Cardiac fibroblast (primary cell): ENCODE measurements around the gene GALK1.
A peak's percentile ranks its signal among the peaks of the same experiment; 100 is the strongest.

Source experiments
- DNase-seq, 2 donors: peaks; one replicate each; pipeline versions ENCODE4 v3.0.0 to v3.0.0-alpha.2; 2010; ENCODE audit warnings: low read depth in 2 of 2
- H3K4me3 ChIP-seq, 2 donors: replicated peaks in 1 of 2; 1 replicate in 1 of 2; 2 replicates in 1 of 2; pipeline ENCODE4 v1.5.1; 2011; ENCODE audit warnings: low read depth in 2 of 2, low read length in 2 of 2, mild to moderate bottlenecking in 2 of 2, moderate library complexity in 1 of 2
- TF ChIP-seq, protein P1 (sequence below): IDR thresholded peaks from one replicate; pipeline ENCODE4 v1.5.1; 2011; ENCODE audit warnings: low read depth, mild to moderate bottlenecking, low read length, inconsistent platforms

Gene GALK1

DNA sequence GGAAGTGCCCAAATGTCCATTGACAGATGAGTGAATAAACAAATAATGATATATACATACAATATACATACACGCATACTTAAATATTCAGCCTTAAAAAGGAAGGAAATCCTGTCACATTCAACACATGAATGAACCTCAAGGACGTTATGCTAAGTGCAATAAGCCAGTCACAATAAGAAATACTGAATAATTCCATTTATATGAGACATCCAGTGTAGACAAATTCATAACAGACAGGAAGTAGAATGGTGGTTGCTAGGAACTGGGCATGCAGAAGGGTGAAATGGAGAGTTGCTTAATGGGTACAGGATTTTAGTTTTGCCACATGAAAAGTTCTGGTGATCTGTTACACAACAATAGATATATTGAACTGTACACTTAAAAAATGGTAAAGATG is 52.5 kb downstream of the GALK1 start:
- no peak overlapping the region for H3K4me3 ChIP-seq
- DNase-seq, result peak in 1 of 2 donors; percentile 19
- TF ChIP-seq, protein P1, sequence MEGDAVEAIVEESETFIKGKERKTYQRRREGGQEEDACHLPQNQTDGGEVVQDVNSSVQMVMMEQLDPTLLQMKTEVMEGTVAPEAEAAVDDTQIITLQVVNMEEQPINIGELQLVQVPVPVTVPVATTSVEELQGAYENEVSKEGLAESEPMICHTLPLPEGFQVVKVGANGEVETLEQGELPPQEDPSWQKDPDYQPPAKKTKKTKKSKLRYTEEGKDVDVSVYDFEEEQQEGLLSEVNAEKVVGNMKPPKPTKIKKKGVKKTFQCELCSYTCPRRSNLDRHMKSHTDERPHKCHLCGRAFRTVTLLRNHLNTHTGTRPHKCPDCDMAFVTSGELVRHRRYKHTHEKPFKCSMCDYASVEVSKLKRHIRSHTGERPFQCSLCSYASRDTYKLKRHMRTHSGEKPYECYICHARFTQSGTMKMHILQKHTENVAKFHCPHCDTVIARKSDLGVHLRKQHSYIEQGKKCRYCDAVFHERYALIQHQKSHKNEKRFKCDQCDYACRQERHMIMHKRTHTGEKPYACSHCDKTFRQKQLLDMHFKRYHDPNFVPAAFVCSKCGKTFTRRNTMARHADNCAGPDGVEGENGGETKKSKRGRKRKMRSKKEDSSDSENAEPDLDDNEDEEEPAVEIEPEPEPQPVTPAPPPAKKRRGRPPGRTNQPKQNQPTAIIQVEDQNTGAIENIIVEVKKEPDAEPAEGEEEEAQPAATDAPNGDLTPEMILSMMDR, result no peak
